T-helper 1 cell treated with Interleukin-12 subunit alpha and Interleukin-12 subunit beta and Interleukin-4 antibody, amounts not matched to agents 30 ng/mL and 1 ng/mL, for 36 hours (primary cell): ENCODE data around the gene UBL5. TPM values are rescaled to one million over a fixed set of nuclear protein-coding genes. Genes with fewer than 3 reads are reported as not detected.
"Not testable (repeated sequence)": the region's sequence is repeated elsewhere in the genome, so short reads cannot be mapped to it uniquely, and the experiment has no call there.

Experiments used
- intact Hi-C: fragments of 100-400 bp; cut with micrococcal nuclease; formaldehyde crosslinking; loops from one replicate; pipeline ENCODE4 v1.15.1; 2024
- total RNA-seq: library from RNA; stranded (reverse); gene quantifications from 2 replicates; pipeline ENCODE4 v1.2.3, GENCODE V29; 2022

Gene UBL5
- total RNA-seq, 1 donor from 2014 or later, result 381 TPM

GRCh38 chr19:9808855-9809824 lies 18.6 kb upstream of the UBL5 start:
- intact Hi-C loops, result no loop called here

DNA sequence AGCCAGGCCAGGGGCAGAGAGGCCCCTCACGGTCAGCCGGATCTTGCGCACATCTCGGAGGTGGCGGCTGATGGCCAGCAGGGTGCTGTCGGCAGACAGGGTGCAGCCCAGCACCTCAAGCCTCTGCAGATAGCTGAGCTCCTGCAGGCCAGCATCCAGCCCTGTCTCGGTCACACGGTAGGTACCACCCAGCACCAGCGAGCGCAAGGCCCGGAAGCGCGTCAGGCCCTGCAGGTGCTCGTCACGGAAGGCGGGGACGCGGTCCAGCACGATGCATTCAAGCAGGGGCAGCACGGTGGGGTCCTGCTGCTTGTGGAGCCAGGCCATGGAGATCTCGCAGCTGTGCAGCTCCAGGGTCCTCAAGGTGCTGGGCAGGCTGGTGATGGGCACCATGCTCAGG lies 16.6 kb upstream of the UBL5 start:
- intact Hi-C loops, result no loop called here

DNA sequence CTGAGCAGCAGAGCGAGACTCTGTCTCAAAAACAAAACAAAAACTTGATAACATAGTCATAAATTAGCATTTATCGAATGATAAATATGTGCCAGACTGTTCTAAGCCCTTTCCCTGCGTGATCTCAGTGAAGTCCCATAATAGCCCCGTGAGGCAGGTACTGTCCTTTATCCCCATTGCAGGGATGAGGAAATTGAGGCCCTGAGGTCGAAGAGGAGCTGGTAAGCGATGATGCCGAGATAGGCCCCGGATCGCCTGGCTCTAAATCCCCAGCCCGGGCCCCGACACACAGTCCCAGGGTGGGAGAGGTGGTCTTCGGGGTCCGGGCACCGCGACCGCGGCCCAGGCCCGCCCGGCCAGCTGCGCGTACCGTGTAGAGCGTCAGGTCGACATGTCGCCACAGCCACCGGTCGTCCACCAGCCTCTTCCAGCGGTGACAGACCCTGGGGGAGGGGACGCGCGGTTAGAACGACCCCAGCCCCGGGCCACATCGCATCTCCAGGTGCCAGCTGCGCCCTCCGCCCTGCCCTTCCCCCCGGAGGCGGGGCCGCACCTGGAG lies 9.5 kb upstream of the UBL5 start:
- intact Hi-C loops, result loop anchor here (2.0 to 5.0 kb wide), 2 partner anchors 143 to 514 kb away; partner anchors contain the start of genes RAVER1 and ZNF562

DNA sequence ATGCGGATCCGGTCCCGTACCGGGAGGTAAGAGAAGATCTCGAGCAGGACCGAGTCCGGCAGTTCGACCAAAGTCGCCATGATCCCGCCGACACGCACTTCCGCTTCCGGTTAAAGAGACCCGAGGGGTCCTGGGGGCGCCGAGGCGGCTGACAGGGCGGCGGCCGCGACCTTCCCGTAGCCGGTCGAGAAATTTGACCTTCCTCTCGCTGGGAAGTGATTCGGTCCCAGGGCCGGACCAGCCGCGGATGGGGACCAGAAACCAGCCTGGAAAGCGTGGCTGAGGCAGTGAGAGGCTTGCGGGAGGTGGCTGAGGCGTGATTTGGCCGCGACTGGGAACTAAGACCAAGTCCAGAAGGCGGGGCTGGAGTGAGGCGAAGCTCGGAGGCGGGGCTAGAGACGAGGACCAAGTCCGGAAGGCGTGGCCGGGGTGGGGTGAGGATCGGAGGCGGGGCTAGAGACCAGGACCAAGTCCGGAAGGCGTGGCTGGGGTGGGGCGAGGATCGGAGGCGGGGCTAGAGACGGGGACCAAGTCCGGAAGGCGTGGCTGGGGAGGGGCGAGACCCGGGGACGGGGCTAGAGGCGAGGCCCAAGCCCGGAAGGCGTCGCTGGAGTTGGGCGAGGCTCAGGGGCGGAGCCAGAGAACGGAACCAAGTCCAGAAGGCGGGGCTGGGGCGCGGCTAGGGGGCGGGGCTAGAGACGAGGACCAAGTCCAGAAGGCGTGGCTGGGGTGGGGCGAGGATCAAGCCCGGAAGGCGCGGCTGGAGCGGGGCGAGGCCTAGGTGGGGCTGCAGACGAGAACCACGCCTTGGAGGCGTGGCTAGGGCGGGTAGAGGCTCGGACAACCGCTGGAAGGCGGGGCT lies 8.8 kb upstream of the UBL5 start, which contains the start of gene FBXL12:
TSS of gene FBXL12 (minus strand) at position 346 of the 862 bp plus-strand sequence. CDS start at position 80, 266 bp downstream.
- intact Hi-C loops, result loop anchor here (1.0 to 5.0 kb wide), 16 partner anchors 8 to 987 kb away; partner anchors contain the start of genes MBD3L1, PIN1, RAVER1 and UBL5

DNA sequence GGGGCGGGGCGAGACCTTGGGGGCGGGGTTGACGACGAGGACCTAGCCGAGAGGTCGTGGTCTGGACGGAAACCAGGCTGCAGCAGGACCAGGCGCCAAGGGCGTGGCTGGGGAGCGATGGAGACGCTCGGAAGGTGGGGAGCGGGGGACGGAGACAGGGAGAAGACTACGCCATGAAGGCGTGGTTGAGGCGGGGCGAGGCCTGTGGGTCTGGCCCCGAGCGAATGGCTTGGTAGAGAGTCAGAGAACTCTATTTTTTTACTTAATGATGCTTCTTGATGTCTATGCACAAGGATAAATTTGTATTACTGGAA lies 8.2 kb upstream of the UBL5 start:
- intact Hi-C loops, result loop anchor here (1.0 to 5.0 kb wide), 16 partner anchors 8 to 987 kb away; partner anchors contain the start of genes MBD3L1, PIN1, RAVER1 and UBL5

DNA sequence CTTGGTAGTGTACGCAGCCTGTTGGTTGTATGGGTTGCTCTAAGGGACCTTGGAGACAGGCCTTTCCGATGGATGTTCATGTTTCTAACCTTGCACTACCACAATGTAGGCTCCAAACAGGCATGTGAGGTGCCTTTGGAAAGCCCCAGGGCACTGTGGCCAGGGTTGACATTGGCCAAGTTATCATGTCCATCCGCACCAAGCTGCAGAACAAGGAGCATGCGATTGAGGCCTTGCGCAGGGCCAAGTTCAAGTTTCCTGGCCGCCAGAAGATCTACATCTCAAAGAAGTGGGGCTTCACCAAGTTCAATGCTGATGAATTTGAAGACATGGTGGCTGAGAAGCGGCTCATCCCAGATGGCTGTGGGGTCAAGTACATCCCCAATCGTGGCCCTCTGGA lies 7.7 kb upstream of the UBL5 start:
- intact Hi-C loops, result not testable (repeated sequence)

- intact Hi-C loops, result no loop called here
Observed at GRCh38 chr19:9823816-9824215, 3.9 kb upstream of the UBL5 start.

- intact Hi-C loops, result no loop called here
Observed at GRCh38 chr19:9828551-9829063, 889 bp downstream of the UBL5 start.

GRCh38 chr19:9834307-9834725 lies 6.6 kb downstream of the UBL5 start:
- intact Hi-C loops, result loop anchor here (1.0 to 10.0 kb wide), 4 partner anchors 24 to 526 kb away; partner anchors contain the start of genes ANGPTL6, PPAN and ZNF699

DNA sequence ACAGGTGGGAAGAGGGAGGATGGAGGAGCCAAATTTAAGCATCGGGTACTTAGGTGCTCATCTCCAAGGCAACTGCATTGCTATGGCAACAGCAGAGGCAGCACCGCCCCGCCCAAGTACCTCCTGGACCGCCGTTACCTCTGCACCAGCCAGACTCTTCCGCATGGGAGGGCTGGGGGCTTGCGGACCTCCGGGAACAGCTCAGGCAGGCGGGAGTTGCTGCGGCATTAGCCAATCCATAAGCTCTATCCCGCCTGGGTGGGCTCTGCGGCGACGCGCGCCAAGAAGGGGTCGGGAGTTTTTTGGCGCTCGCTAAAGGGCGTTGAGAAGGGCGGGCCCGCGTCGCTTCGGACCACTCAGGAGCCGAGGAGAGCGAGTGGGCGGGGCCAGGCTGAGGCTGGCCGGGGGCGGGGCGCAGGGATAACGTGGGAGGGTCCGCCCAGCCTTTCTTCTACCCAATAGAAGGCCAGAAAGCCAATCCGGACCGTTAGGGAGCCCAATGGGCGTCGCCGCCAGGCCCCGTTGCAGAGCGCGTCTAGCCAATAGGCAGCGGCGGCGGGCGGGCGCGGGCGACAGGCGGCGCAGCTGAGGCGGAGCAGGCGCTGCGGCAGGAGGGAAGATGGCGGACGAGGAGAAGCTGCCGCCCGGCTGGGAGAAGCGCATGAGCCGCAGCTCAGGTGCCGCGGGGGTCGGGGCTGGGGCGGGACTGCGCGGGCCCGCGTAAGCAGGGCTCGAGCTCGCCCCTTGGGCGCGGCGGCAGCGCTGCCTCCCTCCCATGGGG lies 7.2 kb downstream of the UBL5 start, which contains the start of gene PIN1:
TSS of gene PIN1 (plus strand) at position 593 of the 781 bp plus-strand sequence. CDS start at position 620, 27 bp downstream.
- intact Hi-C loops, result loop anchor here (1.0 to 10.0 kb wide), 11 partner anchors 8 to 1003 kb away; partner anchors contain the start of genes ANGPTL6, FBXL12, MBD3L1 and PPAN

DNA sequence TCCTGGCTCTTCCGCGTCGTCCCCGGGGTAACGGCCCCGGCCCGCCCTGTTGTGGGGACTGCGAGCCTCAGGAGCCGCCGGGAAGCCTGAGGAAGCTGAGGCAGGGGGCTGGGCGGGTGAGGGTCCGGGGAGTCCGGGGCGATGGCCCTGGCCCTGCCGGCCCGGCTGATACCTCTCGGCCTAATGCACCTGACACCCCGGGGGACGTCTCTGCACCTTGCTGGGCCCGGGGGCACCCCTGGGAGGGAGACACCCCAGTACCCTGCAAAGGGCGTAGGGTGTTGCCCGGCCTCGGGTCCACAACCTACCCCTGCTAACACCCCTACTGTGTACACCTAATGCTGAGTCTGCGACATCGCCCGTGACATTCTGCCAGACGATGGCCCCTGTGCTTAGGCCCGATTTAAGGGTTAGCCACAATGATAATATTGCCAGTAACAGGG lies 7.8 kb downstream of the UBL5 start:
- intact Hi-C loops, result loop anchor here (1.0 to 10.0 kb wide), 10 partner anchors 8 to 1003 kb away; partner anchors contain the start of genes ANGPTL6, FBXL12, MBD3L1 and PPAN

DNA sequence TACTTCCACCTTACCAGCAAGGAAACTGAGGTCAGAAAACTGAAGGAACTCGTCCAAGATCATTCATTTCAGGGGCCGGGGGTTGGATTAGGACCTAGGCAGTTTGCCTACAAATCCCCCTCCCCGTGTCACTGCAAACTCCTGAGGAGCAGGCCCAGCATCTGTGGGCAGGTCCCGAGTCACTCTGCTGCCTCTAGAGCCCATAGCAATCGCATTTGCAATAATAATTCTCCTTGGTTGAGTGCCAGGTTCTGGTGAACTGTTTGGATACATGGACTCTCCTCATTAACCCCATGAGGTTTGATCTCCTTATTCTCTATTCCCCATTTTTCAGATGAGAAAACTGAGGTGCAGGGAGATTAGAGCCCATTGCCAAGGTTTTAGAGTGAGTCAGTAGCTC lies 8.3 kb downstream of the UBL5 start:
- intact Hi-C loops, result loop anchor here (5.0 to 10.0 kb wide), 2 partner anchors 269 to 1004 kb away; partner anchors contain the start of genes ANGPTL6, MBD3L1, PPAN and ZNF558

- intact Hi-C loops, result loop anchor here (5.0 to 10.0 kb wide), 2 partner anchors 266 to 1006 kb away; partner anchors contain the start of genes ANGPTL6, MBD3L1, PPAN and ZNF558
Observed at GRCh38 chr19:9838324-9838723, 10.6 kb downstream of the UBL5 start.

- intact Hi-C loops, result loop anchor here (5.0 to 10.0 kb wide), 2 partner anchors 265 to 1007 kb away; partner anchors contain the start of genes ANGPTL6, MBD3L1, PPAN and ZNF558
Observed at GRCh38 chr19:9839415-9839814, 11.7 kb downstream of the UBL5 start.

- intact Hi-C loops, result no loop called here
Observed at GRCh38 chr19:9842834-9843625, 15.3 kb downstream of the UBL5 start.

DNA sequence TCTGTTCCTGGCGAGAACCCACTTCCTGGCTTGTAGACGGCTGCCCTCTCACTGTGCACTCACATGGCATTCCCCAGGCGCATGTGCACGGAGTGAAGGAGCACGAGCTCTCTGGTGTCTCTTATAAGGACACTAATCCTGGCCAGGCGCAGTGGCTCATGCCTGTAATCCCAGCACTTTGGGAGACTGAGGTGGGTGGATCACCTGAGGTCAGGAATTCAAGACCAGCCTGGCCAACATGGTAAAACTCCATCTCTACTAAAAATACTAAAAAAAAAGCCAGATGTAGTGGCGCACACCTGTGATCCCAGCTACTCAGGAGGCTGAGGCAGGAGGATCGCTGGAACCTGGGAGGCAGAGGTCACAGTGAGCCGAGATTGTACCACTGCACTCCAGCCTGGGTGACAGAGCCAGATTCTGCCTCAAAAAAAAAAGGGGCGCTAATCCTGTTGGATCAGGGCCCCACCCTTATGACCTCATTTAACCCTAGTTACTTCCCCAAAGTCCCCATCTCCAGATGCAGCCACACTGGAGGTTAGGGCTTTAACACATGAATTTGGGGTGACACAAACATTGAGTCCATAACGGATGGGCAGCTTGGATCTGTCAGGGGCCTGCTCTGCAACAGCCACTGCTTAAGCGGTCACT lies 16.0 kb downstream of the UBL5 start:
- intact Hi-C loops, result not testable (repeated sequence)

- intact Hi-C loops, result no loop called here
Observed at GRCh38 chr19:9847087-9847671, 19.5 kb downstream of the UBL5 start.

- intact Hi-C loops, result loop anchor here (1.0 kb wide), 2 partner anchors 66 to 152 kb away; no protein-coding TSS in a partner anchor
Observed at GRCh38 chr19:9848060-9848459, 20.3 kb downstream of the UBL5 start.
